K562 (cell line): ENCODE results near the gene PEPD.

ENCODE experiments used
- CBX5 ChIP-seq: IDR thresholded peaks from 2 replicates; pipeline ENCODE4 v1.6.1; 2014; ENCODE audit warnings: low read depth, borderline replicate concordance
- CEBPB ChIP-seq: fragments of 450-650 bp; IDR thresholded peaks from 2 replicates; pipeline ENCODE4 v1.6.1; 2016; ENCODE audit warnings: missing genetic modification characterization, missing compliant biosample characterization
- CTCF ChIP-seq, 3 experiments: IDR thresholded peaks in 2 of 3; conservative IDR thresholded peaks in 1 of 3; 2 replicates each; pipeline ENCODE4 v1.5.1; 2011 to 2012; ENCODE audit warnings: low read length in 3 of 3, mild to moderate bottlenecking in 3 of 3, control low read depth in 2 of 3, improper control_type of control experiment in 1 of 3, inconsistent platforms in 1 of 3, low read depth in 1 of 3, mixed read lengths in 1 of 3, moderate library complexity in 1 of 3; ENCODE audit not compliant: insufficient read depth in 2 of 3
- EP300 ChIP-seq: IDR thresholded peaks from 2 replicates; pipeline ENCODE4 v1.6.1; 2012; ENCODE audit warnings: low read length, improper control_type of control experiment
- PKNOX1 ChIP-seq: fragments of 450-650 bp; IDR thresholded peaks from 2 replicates; pipeline ENCODE4 v1.6.1; 2016
- POLR3A ChIP-seq: IDR thresholded peaks from 2 replicates; pipeline ENCODE4 v1.6.1; 2011; ENCODE audit warnings: borderline replicate concordance, mild to moderate bottlenecking, moderate library complexity; ENCODE audit not compliant: insufficient read length, insufficient read depth; ENCODE audit errors: extremely low read depth
- PPARD ChIP-seq: fragments of 250-450 bp; sonication (Bioruptor Pico); IDR thresholded peaks from 2 replicates; pipeline ENCODE4 v1.8.0; 2022; ENCODE audit warnings: inconsistent platforms, mild to moderate bottlenecking, moderate library complexity
- PTTG1 ChIP-seq: fragments of 450-650 bp; IDR thresholded peaks from 2 replicates; pipeline ENCODE4 v1.6.1; 2016; ENCODE audit warnings: low read depth, mild to moderate bottlenecking, missing genetic modification characterization, missing compliant biosample characterization
- RERE ChIP-seq: sonication (generic); formaldehyde crosslinking; IDR thresholded peaks from 2 replicates; pipeline ENCODE4 v1.8.0; 2023; ENCODE audit warnings: missing genetic modification reagents, mild to moderate bottlenecking, borderline replicate concordance
- RNF219 ChIP-seq: fragments of 250-450 bp; sonication (Bioruptor Pico); IDR thresholded peaks from 2 replicates; pipeline ENCODE4 v1.5.0; 2022; ENCODE audit warnings: mild to moderate bottlenecking
- TRIM28 ChIP-seq: fragments of 450-650 bp; IDR thresholded peaks from 2 replicates; pipeline ENCODE4 v1.6.1; 2017
- ZKSCAN1 ChIP-seq: fragments of 150-350 bp; IDR thresholded peaks from 2 replicates; pipeline ENCODE4 v1.6.1; 2016; ENCODE audit warnings: low read depth, low read length

- TF ChIP-seq ZKSCAN1 (no peak), POLR3A (no peak), PTTG1 (tag) (no peak), PKNOX1 (peak; percentile 98), CTCF (IDR thresholded peaks at IDR 0.05 in 2 of 3, conservative IDR thresholded peaks at IDR 0.05 in 1 of 3; ENCODE audit: insufficient read depth in 2 of 3, low read depth in 1 of 3, low read length in 3 of 3) (peak in 2 of 3 experiments; percentile 41 to 66; a peak in 3 of 6 replicates), RERE (CRISPR knock-in tag) (no peak), TRIM28 (no peak), EP300 (peak; percentile 80), RNF219 (CRISPR knock-in tag) (no peak), CBX5 (no peak), CEBPB (tag) (peak; percentile 79), PPARD (no peak)
Measured at GRCh38 chr19:33373453-33374235, 147.9 kb downstream of the PEPD start, which contains the start of gene CEBPG.
